ENCODE data around the gene PCDHGA10. TPM values are rescaled to one million over a fixed set of nuclear protein-coding genes. Genes with fewer than 3 reads are reported as not detected.
A peak's percentile ranks its signal among the peaks of the same experiment; 100 is the strongest.
"Not testable (repeated sequence)": the region's sequence is repeated elsewhere in the genome, so short reads cannot be mapped to it uniquely, and the experiment has no call there.

PCDHGA10 gene
- total and polyA plus RNA-seq, 4 donors: 0.61 to 11.4 (median 3.6) TPM

GRCh38 chr5:141389153-141390042, 23.4 kb upstream of the PCDHGA10 start:
- no peak overlapping the region for H3K27ac ChIP-seq (ENCODE audit: low read depth in 1 of 2, low read length in 2 of 2)
- peak in 1 of 2 donors; percentile 58 for DNase-seq
- no peaks in the 10 kb centered on the region for H3K27me3 ChIP-seq (ENCODE audit: control insufficient read depth in 1 of 2, insufficient read depth in 2 of 2, low read length in 1 of 2)
- H3K9me3 ChIP-seq (ENCODE audit: control insufficient read depth, low read length): peaks cover 37% of the 10 kb centered on the region
- no peaks in the 10 kb centered on the region for H3K4me1 ChIP-seq (ENCODE audit: control insufficient read depth in 1 of 2, insufficient read depth in 2 of 2, low read length in 2 of 2)
- WGBS, 2 donors: 24 to 32% methylated on average over 77 of the region's 77 CpGs
- H3K4me3 ChIP-seq (ENCODE audit: low read length in 2 of 2): no peak overlapping the region
- no peak for ATAC-seq (ENCODE audit: low FRiP score)
- H3K36me3 ChIP-seq (ENCODE audit: control insufficient read depth in 1 of 2, insufficient read depth in 2 of 2, low read length in 1 of 2): no peaks in the 10 kb centered on the region
- intact Hi-C loops (cut with DNase I): no loop called here

DNA sequence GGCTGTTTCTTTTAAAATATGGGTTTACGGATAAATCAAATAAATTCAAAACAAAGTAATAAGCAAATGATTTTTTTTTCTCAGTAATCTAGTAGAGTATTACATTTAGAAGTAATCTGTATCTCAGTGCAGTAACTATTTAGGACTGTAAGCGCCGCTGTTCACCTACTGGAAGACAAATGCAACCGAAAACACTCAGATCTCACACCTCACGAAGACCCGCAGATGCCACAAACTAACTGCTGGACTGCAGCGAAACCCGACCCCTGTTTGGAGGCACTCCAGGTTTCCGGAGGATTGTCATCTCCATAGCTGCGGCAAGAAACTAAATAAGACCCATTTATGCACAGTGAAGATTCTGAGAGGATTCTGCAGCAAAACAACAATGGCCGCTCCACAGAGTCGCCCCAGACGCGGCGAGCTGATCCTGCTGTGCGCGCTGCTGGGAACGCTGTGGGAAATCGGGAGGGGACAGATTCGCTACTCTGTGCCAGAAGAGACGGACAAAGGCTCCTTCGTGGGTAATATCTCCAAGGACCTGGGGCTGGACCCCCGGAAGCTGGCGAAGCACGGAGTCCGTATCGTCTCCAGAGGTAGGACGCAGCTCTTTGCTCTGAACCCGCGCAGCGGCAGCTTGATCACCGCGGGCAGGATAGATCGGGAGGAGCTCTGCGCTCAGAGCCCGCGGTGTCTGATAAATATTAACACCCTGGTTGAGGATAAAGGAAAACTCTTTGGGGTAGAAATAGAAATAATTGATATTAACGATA, 20.2 kb upstream of the PCDHGA10 start, which contains the start of gene PCDHGA8:
Gene PCDHGA8, plus strand, starts transcription at position 205 of the 770 bp plus-strand sequence. Its CDS starts 181 bp downstream, at position 386.
- no peak for ATAC-seq (ENCODE audit: low FRiP score)
- H3K4me1 ChIP-seq (ENCODE audit: control insufficient read depth in 1 of 2, insufficient read depth in 2 of 2, low read length in 2 of 2): no peaks in the 10 kb centered on the region
- WGBS, 2 donors: 21 to 27% methylated on average over 38 of the region's 38 CpGs
- H3K36me3 ChIP-seq (ENCODE audit: control insufficient read depth in 1 of 2, insufficient read depth in 2 of 2, low read length in 1 of 2): no peaks in the 10 kb centered on the region
- H3K4me3 ChIP-seq (ENCODE audit: low read length in 2 of 2): no peak within 1 kb of the TSS
- peaks cover 34% of the 10 kb centered on the region for H3K9me3 ChIP-seq (ENCODE audit: control insufficient read depth, low read length)
- intact Hi-C loops (cut with DNase I): no loop called here
- peak in 1 of 2 donors; percentile 67 for DNase-seq
- no peaks in the 10 kb centered on the region for H3K27me3 ChIP-seq (ENCODE audit: control insufficient read depth in 1 of 2, insufficient read depth in 2 of 2, low read length in 1 of 2)
- H3K27ac ChIP-seq (ENCODE audit: low read depth in 1 of 2, low read length in 2 of 2): no peak within 1 kb of the TSS

- no peak for ATAC-seq (ENCODE audit: low FRiP score)
- Histone ChIP-seq H3K27me3 (ENCODE audit: control insufficient read depth in 1 of 2, insufficient read depth in 2 of 2, low read length in 1 of 2) (no peaks in the 10 kb centered on the region), H3K36me3 (ENCODE audit: control insufficient read depth in 1 of 2, insufficient read depth in 2 of 2, low read length in 1 of 2) (no peaks in the 10 kb centered on the region), H3K27ac (ENCODE audit: low read depth in 1 of 2, low read length in 2 of 2) (no peak overlapping the region), H3K4me3 (ENCODE audit: low read length in 2 of 2) (no peak overlapping the region), H3K4me1 (ENCODE audit: control insufficient read depth in 1 of 2, insufficient read depth in 2 of 2, low read length in 2 of 2) (no peaks in the 10 kb centered on the region), H3K9me3 (ENCODE audit: control insufficient read depth, low read length) (peaks cover 34% of the 10 kb centered on the region)
- intact Hi-C loops (cut with DNase I): no loop called here
- no peak for DNase-seq
- WGBS, 2 donors: 33 to 35% methylated on average over 21 of the region's 21 CpGs
Measured at GRCh38 chr5:141393267-141393666, 19.5 kb upstream of the PCDHGA10 start.

DNA sequence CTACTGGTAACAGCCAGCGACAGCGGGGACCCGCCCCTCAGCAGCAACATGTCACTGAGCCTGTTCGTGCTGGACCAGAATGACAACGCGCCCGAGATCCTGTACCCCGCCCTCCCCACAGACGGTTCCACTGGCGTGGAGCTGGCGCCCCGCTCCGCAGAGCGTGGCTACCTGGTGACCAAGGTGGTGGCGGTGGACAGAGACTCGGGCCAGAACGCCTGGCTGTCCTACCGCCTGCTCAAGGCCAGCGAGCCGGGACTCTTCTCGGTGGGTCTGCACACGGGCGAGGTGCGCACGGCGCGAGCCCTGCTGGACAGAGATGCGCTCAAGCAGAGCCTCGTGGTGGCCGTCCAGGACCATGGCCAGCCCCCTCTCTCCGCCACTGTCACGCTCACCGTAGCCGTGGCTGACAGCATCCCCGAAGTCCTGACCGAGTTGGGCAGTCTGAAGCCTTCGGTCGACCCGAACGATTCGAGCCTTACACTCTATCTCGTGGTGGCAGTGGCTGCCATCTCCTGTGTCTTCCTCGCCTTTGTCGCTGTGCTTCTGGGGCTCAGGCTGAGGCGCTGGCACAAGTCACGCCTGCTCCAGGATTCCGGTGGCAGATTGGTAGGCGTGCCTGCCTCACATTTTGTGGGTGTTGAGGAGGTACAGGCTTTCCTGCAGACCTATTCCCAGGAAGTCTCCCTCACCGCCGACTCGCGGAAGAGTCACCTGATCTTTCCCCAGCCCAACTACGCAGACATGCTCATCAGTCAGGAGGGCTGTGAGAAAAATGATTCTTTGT, 18.2 kb upstream of the PCDHGA10 start:
- 27 to 32% methylated on average over 40 to 46 of the region's 53 CpGs for WGBS, 2 donors
- H3K4me1 ChIP-seq (ENCODE audit: control insufficient read depth in 1 of 2, insufficient read depth in 2 of 2, low read length in 2 of 2); H3K4me3 ChIP-seq (ENCODE audit: low read length in 2 of 2); H3K27ac ChIP-seq (ENCODE audit: low read depth in 1 of 2, low read length in 2 of 2); H3K36me3 ChIP-seq (ENCODE audit: control insufficient read depth in 1 of 2, insufficient read depth in 2 of 2, low read length in 1 of 2); ATAC-seq (ENCODE audit: low FRiP score); intact Hi-C loops (cut with DNase I); H3K27me3 ChIP-seq (ENCODE audit: control insufficient read depth in 1 of 2, insufficient read depth in 2 of 2, low read length in 1 of 2): not testable (repeated sequence)
- DNase-seq: peak in 1 of 2 donors; percentile 56
- peaks cover 30% of the 10 kb centered on the region for H3K9me3 ChIP-seq (ENCODE audit: control insufficient read depth, low read length)

DNA sequence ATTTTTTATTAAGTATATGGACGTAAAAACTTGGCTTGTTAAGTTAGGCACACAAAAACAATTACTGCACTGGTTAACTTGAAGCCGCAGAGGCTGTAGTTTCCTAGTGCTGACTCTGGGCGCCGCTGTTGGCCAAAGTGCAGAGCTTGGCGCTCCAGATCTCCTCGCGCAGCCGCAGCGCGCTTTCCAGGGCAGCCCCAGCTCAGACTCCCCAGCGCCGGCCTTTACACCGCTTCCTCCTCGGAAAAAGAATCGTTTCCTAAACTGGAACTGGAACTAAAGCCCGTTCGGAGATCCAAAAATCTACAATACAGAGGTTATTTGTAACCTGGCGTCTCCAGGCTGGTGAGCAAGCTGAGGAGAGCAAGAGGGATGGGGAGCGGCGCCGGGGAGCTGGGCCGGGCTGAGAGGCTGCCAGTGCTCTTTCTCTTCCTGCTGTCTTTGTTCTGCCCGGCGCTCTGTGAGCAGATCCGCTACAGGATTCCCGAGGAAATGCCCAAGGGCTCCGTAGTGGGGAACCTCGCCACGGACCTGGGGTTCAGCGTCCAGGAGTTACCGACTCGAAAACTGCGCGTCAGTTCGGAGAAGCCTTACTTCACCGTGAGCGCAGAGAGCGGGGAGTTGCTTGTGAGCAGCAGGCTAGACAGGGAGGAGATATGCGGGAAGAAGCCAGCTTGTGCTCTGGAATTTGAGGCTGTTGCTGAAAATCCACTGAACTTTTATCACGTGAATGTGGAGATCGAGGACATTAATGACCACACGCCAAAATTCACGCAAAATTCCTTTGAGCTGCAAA, 14.8 kb upstream of the PCDHGA10 start, which contains the start of gene PCDHGB5:
Gene PCDHGB5, plus strand, starts transcription at position 192 of the 796 bp plus-strand sequence. Its CDS starts 181 bp downstream, at position 373.
- ATAC-seq (ENCODE audit: low FRiP score): peak; percentile 74
- intact Hi-C loops (cut with DNase I); H3K27me3 ChIP-seq (ENCODE audit: control insufficient read depth in 1 of 2, insufficient read depth in 2 of 2, low read length in 1 of 2); H3K27ac ChIP-seq (ENCODE audit: low read depth in 1 of 2, low read length in 2 of 2); H3K36me3 ChIP-seq (ENCODE audit: control insufficient read depth in 1 of 2, insufficient read depth in 2 of 2, low read length in 1 of 2); H3K4me1 ChIP-seq (ENCODE audit: control insufficient read depth in 1 of 2, insufficient read depth in 2 of 2, low read length in 2 of 2); H3K4me3 ChIP-seq (ENCODE audit: low read length in 2 of 2): not testable (repeated sequence)
- peaks cover 31% of the 10 kb centered on the region for H3K9me3 ChIP-seq (ENCODE audit: control insufficient read depth, low read length)
- peak in 1 of 2 donors; percentile 70 for DNase-seq
- WGBS, 2 donors: 7 to 8% methylated on average over 20 to 25 of the region's 43 CpGs

GRCh38 chr5:141398608-141399007, 14.2 kb upstream of the PCDHGA10 start:
- Histone ChIP-seq H3K4me1 (ENCODE audit: control insufficient read depth in 1 of 2, insufficient read depth in 2 of 2, low read length in 2 of 2) (no peaks in the 10 kb centered on the region), H3K4me3 (ENCODE audit: low read length in 2 of 2) (no peak overlapping the region), H3K36me3 (ENCODE audit: control insufficient read depth in 1 of 2, insufficient read depth in 2 of 2, low read length in 1 of 2) (no peaks in the 10 kb centered on the region), H3K9me3 (ENCODE audit: control insufficient read depth, low read length) (peaks cover 31% of the 10 kb centered on the region), H3K27me3 (ENCODE audit: control insufficient read depth in 1 of 2, insufficient read depth in 2 of 2, low read length in 1 of 2) (no peaks in the 10 kb centered on the region), H3K27ac (ENCODE audit: low read depth in 1 of 2, low read length in 2 of 2) (no peak overlapping the region)
- DNase-seq (no peak), ATAC-seq (ENCODE audit: low FRiP score) (no peak)
- 20 to 24% methylated on average over 15 of the region's 15 CpGs for WGBS, 2 donors
- intact Hi-C loops (cut with DNase I): no loop called here

DNA sequence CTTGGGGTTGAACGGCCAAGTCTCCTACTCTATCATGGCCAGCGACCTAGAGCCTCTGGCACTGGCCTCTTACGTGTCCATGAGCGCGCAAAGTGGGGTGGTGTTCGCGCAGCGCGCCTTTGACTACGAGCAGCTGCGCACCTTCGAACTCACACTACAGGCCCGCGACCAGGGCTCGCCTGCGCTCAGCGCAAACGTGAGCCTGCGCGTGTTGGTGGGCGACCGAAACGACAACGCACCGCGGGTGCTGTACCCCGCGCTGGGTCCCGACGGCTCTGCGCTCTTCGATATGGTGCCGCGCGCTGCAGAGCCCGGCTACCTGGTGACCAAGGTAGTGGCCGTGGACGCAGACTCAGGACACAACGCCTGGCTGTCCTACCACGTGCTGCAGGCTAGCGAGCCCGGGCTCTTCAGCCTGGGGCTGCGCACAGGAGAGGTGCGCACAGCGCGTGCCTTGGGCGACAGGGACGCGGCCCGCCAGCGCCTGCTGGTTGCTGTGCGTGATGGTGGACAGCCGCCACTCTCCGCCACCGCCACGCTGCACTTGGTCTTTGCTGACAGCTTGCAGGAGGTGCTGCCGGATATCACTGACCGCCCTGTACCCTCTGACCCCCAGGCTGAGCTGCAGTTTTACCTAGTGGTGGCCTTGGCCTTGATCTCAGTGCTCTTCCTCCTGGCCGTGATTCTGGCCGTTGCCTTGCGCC, 13.1 kb upstream of the PCDHGA10 start:
- DNase-seq: peak in 1 of 2 donors; percentile 70
- H3K4me1 ChIP-seq (ENCODE audit: control insufficient read depth in 1 of 2, insufficient read depth in 2 of 2, low read length in 2 of 2): no peaks in the 10 kb centered on the region
- peaks cover 31% of the 10 kb centered on the region for H3K9me3 ChIP-seq (ENCODE audit: control insufficient read depth, low read length)
- H3K27me3 ChIP-seq (ENCODE audit: control insufficient read depth in 1 of 2, insufficient read depth in 2 of 2, low read length in 1 of 2): no peaks in the 10 kb centered on the region
- 15 to 24% methylated on average over 61 of the region's 61 CpGs for WGBS, 2 donors
- no peak overlapping the region for H3K27ac ChIP-seq (ENCODE audit: low read depth in 1 of 2, low read length in 2 of 2)
- H3K4me3 ChIP-seq (ENCODE audit: low read length in 2 of 2): no peak overlapping the region
- no peak for ATAC-seq (ENCODE audit: low FRiP score)
- H3K36me3 ChIP-seq (ENCODE audit: control insufficient read depth in 1 of 2, insufficient read depth in 2 of 2, low read length in 1 of 2): no peaks in the 10 kb centered on the region
- intact Hi-C loops (cut with DNase I): no loop called here
